ENCODE results near the gene KLHL33. TPM values are rescaled to one million over a fixed set of nuclear protein-coding genes. Genes with fewer than 3 reads are reported as not detected.

Gene KLHL33
- total RNA-seq, 1 donor from 2014 or later: not detected

GRCh38 chr14:20391505-20391904, 44.5 kb downstream of the KLHL33 start:
- no peaks in the 10 kb centered on the region for H3K4me1 Mint-ChIP-seq (ENCODE audit: unreplicated experiment)
- no peak for DNase-seq (ENCODE audit: extremely low spot score, unreplicated experiment)
- no peaks in the 10 kb centered on the region for H3K27me3 Mint-ChIP-seq
- no peak overlapping the region for H3K4me3 Mint-ChIP-seq
- no peak overlapping the region for H3K27ac Mint-ChIP-seq
- H3K36me3 Mint-ChIP-seq: peaks cover 22% of the 10 kb centered on the region
- TF ChIP-seq CTCF (conservative IDR thresholded peaks at IDR 0.05): no peak
- no peaks in the 10 kb centered on the region for H3K9me3 Mint-ChIP-seq

- no peaks in the 10 kb centered on the region for H3K27me3 Mint-ChIP-seq
- H3K36me3 Mint-ChIP-seq: peaks cover 14% of the 10 kb centered on the region
- H3K4me1 Mint-ChIP-seq (ENCODE audit: unreplicated experiment): no peaks in the 10 kb centered on the region
- no peak overlapping the region for H3K4me3 Mint-ChIP-seq
- no peaks in the 10 kb centered on the region for H3K9me3 Mint-ChIP-seq
- no peak for TF ChIP-seq CTCF (conservative IDR thresholded peaks at IDR 0.05)
- H3K27ac Mint-ChIP-seq: no peak overlapping the region
- DNase-seq (ENCODE audit: extremely low spot score, unreplicated experiment): no peak
Observed at GRCh38 chr14:20388159-20388558, 47.8 kb downstream of the KLHL33 start.

- no peaks in the 10 kb centered on the region for H3K27me3 Mint-ChIP-seq
- no peak for TF ChIP-seq CTCF (conservative IDR thresholded peaks at IDR 0.05)
- H3K4me3 Mint-ChIP-seq: no peak overlapping the region
- H3K9me3 Mint-ChIP-seq: no peaks in the 10 kb centered on the region
- no peak for DNase-seq (ENCODE audit: extremely low spot score, unreplicated experiment)
- H3K27ac Mint-ChIP-seq: no peak overlapping the region
- no peaks in the 10 kb centered on the region for H3K4me1 Mint-ChIP-seq (ENCODE audit: unreplicated experiment)
- peaks cover 14% of the 10 kb centered on the region for H3K36me3 Mint-ChIP-seq
Observed at GRCh38 chr14:20387576-20387975, 48.4 kb downstream of the KLHL33 start.

- Mint-ChIP-seq H3K27ac (no peak overlapping the region), H3K27me3 (no peaks in the 10 kb centered on the region), H3K36me3 (peaks cover 14% of the 10 kb centered on the region), H3K4me1 (ENCODE audit: unreplicated experiment) (no peaks in the 10 kb centered on the region), H3K4me3 (no peak overlapping the region), H3K9me3 (no peaks in the 10 kb centered on the region)
- TF ChIP-seq CTCF (conservative IDR thresholded peaks at IDR 0.05): no peak
- DNase-seq (ENCODE audit: extremely low spot score, unreplicated experiment): no peak
Observed at GRCh38 chr14:20386276-20386855, 49.6 kb downstream of the KLHL33 start.

GRCh38 chr14:20384886-20385285, 51.1 kb downstream of the KLHL33 start:
- no peak for DNase-seq (ENCODE audit: extremely low spot score, unreplicated experiment)
- no peaks in the 10 kb centered on the region for H3K9me3 Mint-ChIP-seq
- no peak for TF ChIP-seq CTCF (conservative IDR thresholded peaks at IDR 0.05)
- H3K27ac Mint-ChIP-seq: no peak overlapping the region
- H3K27me3 Mint-ChIP-seq: no peaks in the 10 kb centered on the region
- H3K4me3 Mint-ChIP-seq: no peak overlapping the region
- peaks cover 20% of the 10 kb centered on the region for H3K36me3 Mint-ChIP-seq
- no peaks in the 10 kb centered on the region for H3K4me1 Mint-ChIP-seq (ENCODE audit: unreplicated experiment)

- TF ChIP-seq CTCF (conservative IDR thresholded peaks at IDR 0.05): no peak
- no peak overlapping the region for H3K4me3 Mint-ChIP-seq
- DNase-seq (ENCODE audit: extremely low spot score, unreplicated experiment): no peak
- H3K4me1 Mint-ChIP-seq (ENCODE audit: unreplicated experiment): no peaks in the 10 kb centered on the region
- H3K36me3 Mint-ChIP-seq: peaks cover 19% of the 10 kb centered on the region
- no peaks in the 10 kb centered on the region for H3K27me3 Mint-ChIP-seq
- H3K27ac Mint-ChIP-seq: no peak overlapping the region
- H3K9me3 Mint-ChIP-seq: no peaks in the 10 kb centered on the region
Observed at GRCh38 chr14:20384321-20384720, 51.6 kb downstream of the KLHL33 start.
